Stimulated activated CD8-positive, alpha-beta memory T cell treated with anti-CD3 and anti-CD28 coated beads, Interleukin-7, amount 100 ng/mL, for 1 hour (primary cell): Measurements from ENCODE around the gene GLYR1.
A peak's percentile ranks its signal among the peaks of the same experiment; 100 is the strongest.
"Not testable (repeated sequence)": the region's sequence is repeated elsewhere in the genome, so short reads cannot be mapped to it uniquely, and the experiment has no call there.

Experiments used
- DNase-seq, 2 donors: peaks; one replicate each; pipeline ENCODE4 v3.0.0-alpha.2; 2020; ENCODE audit warnings: low read depth in 2 of 2

GLYR1 gene

DNA sequence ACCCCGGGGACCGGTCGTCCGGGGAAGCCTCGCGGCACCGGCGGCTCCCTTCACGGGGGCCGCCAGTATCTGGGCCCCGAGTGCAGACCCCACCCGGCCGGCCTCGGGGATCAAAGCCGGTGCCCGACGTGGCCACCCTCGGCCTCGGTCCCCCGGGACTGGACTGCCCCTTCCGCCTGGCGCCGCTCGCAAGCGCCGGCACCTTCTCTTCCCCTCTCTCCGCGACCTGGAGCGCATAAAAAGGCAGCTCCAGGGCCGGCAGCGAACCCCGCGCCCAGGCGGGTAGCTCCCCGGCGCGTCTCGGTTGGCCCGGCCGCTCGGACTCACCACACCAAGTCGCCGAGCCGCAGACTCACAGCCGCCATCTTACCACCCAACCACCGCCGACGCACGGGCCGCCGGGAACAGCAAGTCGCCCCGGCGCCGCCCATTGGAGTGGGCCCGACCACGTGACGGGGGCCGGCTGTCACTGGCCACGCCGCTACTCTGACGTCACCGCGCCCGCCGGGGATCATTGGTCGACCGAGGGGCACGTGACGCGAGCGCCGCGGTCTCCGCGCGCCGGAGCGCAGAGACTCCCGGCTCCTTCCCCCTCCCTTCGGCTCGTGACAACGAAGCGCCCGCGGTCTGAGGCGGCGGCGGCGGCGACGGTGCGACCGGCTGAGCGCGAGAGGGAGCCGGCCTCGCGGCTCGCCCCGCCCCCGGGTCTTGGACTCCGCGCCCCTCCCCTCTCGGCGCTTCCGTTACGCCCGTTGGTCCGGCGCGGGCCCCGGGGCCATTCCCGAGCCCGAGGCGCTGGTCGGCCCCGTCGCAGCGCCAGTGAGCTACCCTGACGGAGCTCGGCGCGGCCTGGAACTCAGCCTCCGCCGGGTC lies at the start of gene GLYR1, which contains the start of gene UBN1:
Gene GLYR1 (minus strand): TSS at position 388 of the 873 bp plus-strand sequence. CDS start 23 bp downstream, at position 365.
Gene UBN1 (plus strand): TSS at position 581 of the 873 bp plus-strand sequence. CDS start 5,437 bp downstream, outside the sequence.
- peak; percentile 99 for DNase-seq

DNA sequence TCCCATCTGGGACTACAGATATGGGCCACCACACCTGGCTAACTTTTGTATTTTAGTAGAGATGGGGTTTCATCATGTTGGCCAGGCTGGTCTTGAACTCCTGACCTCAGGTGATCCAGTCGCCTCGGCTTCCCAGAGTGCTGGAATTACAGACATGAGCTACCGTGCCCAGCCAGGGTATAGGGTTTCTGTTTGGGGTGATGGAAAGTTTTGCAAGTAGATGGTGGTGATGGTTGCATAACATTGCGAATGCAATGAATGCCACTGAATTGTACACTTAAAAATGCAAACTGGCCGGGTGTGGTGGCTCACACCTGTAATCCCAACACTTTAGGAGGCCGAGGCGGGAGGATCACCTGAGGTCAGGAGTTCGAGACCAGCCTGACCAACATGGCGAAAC lies 49.7 kb upstream of the GLYR1 start:
- DNase-seq, result not testable (repeated sequence)

GRCh38 chr16:4895366-4895765 lies 48.3 kb upstream of the GLYR1 start:
- no peak for DNase-seq

DNA sequence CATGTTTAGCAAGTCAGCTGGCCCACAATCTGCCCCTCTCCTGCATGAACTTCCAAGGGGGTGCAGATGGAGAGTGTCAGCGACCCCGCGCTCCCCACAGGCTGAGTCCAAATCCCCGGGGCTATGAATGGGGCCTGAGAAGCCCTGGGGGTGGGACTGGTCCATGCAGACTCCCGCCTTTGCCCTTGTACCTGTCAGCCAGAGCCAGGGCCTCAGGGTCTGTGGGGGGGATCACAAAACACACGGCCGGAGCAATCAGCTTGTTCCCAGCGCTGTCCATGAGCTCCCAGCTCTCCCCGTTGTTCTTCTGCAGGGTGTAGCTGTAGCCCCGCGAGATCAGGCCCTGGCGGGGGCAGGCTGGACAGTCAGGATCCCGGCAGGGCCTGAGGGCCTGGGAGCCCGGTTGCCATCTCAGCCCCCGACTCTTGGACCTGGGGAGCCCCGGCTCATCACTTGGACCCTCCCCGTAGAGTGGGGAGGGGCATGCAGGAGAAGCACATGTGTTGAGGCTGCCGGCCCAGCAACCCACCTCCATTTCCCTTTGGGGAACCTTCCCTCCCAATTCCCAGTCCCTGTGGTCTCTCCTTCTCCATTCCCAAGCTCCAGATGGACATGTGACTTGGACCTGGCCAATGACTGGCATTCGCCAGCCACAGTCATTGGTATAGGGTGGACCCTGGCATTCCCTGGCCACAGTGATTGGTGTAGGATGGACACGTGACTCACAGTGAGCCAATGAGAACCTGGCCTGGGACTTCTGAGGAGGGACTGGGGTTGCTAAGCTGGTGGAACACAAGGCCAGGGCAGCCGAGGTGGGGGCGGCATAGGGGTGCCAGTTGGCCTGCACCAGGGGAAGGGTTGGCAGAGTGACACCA lies 47.4 kb upstream of the GLYR1 start:
- no peak for DNase-seq

- no peak for DNase-seq
Measured at GRCh38 chr16:4893103-4893862, 46.2 kb upstream of the GLYR1 start.

- no peak for DNase-seq
Measured at GRCh38 chr16:4892361-4893102, 45.4 kb upstream of the GLYR1 start.

- DNase-seq, result no peak
Measured at GRCh38 chr16:4891886-4892216, 44.8 kb upstream of the GLYR1 start.

DNA sequence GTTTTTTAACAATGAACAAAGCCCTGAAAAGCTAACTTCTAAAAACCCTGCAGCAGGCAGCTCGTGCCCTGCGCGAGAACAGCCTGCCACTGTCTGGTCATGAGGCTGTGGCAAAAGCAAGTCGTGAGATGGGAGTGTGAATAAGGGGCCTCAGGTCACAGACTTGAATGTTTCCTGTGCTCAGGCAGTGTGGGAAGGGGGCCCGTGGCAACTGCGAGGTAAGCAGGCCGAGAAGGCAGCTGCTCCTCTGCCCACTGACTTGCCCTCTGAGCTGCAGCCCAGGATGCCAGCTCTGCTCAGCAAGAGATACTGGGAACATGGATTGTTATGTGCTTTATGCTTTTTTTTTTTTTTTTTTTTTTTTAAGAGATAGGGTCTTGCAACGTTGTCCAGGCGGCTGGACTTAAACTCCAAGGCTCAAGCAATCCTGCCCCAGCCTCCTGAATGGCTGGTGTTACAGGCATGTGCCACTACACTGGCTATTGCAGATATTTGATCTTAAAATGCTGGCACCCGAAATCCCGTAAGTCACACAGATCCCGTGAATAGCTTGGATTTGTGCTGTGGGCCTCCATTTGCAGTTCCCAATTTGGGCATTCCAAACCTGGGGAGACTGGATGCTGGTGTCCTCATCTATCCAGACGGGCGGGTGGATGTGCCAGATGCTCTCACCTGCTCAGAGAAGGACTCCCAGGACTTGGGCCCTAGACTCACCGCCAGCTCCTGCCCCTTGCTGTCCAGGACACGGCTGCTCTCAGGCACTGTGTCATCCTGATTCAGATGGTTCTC lies 44.2 kb upstream of the GLYR1 start:
- DNase-seq, result no peak

DNA sequence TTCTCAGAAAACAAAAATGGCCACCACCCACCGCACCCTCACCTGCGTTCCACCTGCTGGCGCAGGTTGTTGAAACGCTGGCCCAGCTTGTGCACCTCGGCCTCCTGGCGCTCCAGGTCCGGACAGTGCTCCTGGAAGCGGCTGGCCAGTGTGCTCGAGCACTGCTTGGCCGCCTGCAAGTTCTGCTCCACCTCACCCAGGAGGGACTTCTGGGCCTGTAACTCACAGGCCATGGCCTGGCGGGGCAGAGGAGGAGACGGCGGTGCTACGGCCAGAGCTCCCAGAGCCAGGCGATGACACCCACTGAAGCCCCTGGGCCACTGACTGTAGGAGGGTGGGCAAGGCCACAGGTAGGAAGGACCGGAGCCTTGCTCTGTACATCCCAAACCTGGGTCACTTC lies 43.6 kb upstream of the GLYR1 start:
- no peak for DNase-seq

GRCh38 chr16:4890026-4890425 lies 42.9 kb upstream of the GLYR1 start:
- no peak for DNase-seq

GRCh38 chr16:4888428-4889135 lies 41.5 kb upstream of the GLYR1 start:
- DNase-seq, result no peak

DNA sequence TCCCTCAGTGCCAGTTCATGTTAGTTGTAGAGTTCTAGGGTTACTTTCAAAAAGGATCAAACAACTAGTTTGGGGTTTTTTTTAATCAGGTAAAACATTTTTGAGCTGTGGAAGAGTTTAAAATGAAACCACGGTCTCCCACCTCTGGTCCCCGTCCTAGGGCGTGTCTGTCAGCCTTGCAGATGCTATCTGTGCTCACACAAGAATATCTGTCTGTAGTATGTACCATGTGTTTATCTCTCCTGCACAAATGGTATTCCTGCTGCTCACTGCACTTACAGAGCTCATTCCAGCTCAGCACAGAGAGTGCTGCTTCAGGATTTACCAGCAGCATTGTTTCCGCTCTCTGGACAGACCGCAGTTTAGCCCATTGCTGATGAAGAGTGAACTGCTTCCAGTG lies 39.1 kb upstream of the GLYR1 start:
- no peak for DNase-seq

DNA sequence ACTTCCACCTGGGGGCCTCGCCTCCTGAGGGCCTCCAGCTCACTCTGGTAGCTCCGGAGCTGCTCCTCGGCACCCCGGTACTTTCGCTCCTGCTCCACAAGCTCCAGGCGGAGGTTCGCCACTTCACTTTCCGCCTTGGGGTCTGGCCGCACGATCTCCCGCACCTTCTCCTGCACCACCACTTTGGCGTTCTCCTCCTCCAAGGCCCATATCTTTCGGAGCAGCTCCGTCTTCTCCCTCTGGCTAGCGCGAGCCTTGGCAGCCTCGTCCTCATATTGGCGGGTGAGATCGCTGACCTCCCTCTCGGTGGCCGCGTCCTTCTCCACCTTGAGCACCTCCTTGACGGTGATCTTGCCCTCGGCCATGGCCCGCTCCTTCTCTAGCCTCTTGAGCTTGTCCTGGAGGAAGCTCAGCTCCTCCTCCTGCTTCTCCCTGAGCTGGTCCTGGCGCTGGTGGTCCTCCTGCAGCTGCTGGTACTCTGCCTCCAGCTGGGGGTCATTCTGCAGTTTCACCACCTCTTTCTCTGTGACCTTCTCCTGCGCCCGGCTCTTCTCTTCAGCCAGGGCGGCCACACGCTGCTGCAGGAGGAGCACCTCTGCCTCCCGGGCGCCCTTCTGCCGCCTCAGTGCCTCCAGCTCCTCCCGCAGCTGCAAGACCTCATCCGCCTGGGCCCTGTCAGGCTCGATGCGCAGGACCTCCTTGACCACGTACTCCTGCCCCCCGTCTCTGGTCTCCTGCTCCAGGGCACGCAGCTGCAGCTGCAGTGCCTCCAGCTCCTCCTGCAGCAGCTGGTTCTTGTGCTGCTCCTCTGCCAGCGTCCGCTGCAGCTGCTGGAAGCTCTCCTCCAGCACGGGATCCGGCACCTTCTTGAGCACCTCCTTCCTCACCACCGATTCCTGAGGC lies 38.1 kb upstream of the GLYR1 start:
- DNase-seq, result no peak

DNA sequence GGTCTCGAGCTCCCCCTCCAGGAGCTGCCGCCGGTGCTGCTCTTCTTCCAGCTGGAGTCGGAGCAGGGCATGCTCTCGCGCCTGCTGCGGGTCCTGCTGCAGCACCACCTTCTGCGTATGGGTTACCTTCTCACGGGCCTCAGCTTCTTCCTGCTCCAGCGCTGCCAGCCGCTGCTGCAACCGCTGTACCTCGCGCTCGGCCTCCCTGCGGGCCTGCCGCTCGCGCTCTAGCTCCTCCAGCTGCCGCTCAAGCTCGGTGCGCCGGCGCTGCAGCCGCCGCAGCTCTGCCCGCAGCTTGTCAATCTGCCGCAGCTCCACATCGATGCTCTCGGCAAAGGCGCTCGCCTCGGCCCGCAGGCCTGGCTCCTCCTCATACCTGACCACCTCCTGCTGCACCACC lies 37.1 kb upstream of the GLYR1 start:
- DNase-seq, result no peak

DNA sequence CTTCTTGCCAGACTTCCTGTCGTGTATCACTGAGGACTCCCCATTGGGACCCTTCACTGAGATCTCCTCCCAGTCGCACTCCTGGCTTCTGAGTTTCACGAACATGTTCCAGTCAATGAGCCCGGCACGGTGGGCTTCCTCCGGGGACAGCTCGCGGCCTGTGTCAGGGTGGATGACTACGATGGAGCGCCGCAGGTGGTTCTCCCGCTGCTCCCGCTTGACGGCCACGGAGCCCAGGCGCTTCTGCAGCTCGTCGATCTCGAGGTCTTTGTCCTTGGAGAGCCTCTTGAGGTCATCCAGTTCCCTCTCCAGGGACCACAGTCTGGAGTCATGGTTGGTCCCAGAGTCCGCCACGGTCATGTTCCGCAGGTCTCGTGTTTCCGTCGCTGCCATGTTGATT lies 36.4 kb upstream of the GLYR1 start:
- no peak for DNase-seq

- no peak for DNase-seq
Measured at GRCh38 chr16:4882633-4883285, 35.7 kb upstream of the GLYR1 start.

- no peak for DNase-seq
Measured at GRCh38 chr16:4882000-4882632, 35.0 kb upstream of the GLYR1 start.
